Esophagus mucosa (tissue), 1 donor: ENCODE data around the gene FLT3. TPM values are rescaled to one million over a fixed set of nuclear protein-coding genes. Genes with fewer than 3 reads are reported as not detected.
"Not testable (repeated sequence)": the region's sequence is repeated elsewhere in the genome, so short reads cannot be mapped to it uniquely, and the experiment has no call there.

Experiments
- ATAC-seq: fragments of 200-7000 bp; cut with Tn5 transposase; one replicate; pipeline ENCODE4 v1.9.1; 2020
- total RNA-seq: library from RNA; stranded (reverse); gene quantifications from one replicate; pipeline ENCODE4 v1.2.4, GENCODE V29; 2023
- donor health status: DM: yes; HTN: yes; CAD: no.

Gene FLT3
- total RNA-seq, 1 donor from 2014 or later = 0.12 TPM

- ATAC-seq = no peak
Observed at GRCh38 chr13:27971236-27971645, 129.1 kb downstream of the FLT3 start.

- ATAC-seq = no peak
Observed at GRCh38 chr13:27970382-27971235, 129.8 kb downstream of the FLT3 start.

- no peak for ATAC-seq
Observed at GRCh38 chr13:27969866-27970229, 130.5 kb downstream of the FLT3 start.

GRCh38 chr13:27969082-27969865, 131.1 kb downstream of the FLT3 start, which contains the start of gene CDX2:
TSS of gene CDX2 (minus strand) at chr13:27969315. CDS start at chr13:27969006, 309 bp downstream.
- ATAC-seq = no peak

- ATAC-seq = no peak
Observed at GRCh38 chr13:27968316-27969081, 131.9 kb downstream of the FLT3 start.

GRCh38 chr13:27967736-27968315, 132.6 kb downstream of the FLT3 start:
- ATAC-seq = no peak

- ATAC-seq = no peak
Observed at GRCh38 chr13:27967203-27967735, 133.1 kb downstream of the FLT3 start.

GRCh38 chr13:27966641-27967202, 133.7 kb downstream of the FLT3 start:
- no peak for ATAC-seq

- no peak for ATAC-seq
Observed at GRCh38 chr13:27965740-27966640, 134.4 kb downstream of the FLT3 start.

- no peak for ATAC-seq
Observed at GRCh38 chr13:27965343-27965739, 135.0 kb downstream of the FLT3 start.

- no peak for ATAC-seq
Observed at GRCh38 chr13:27964741-27965323, 135.5 kb downstream of the FLT3 start.

GRCh38 chr13:27964206-27964605, 136.2 kb downstream of the FLT3 start:
- not testable (repeated sequence) for ATAC-seq

GRCh38 chr13:27963491-27963890, 136.9 kb downstream of the FLT3 start:
- ATAC-seq = no peak

GRCh38 chr13:27962982-27963381, 137.4 kb downstream of the FLT3 start:
- ATAC-seq = no peak

GRCh38 chr13:27962128-27962841, 138.1 kb downstream of the FLT3 start:
- no peak for ATAC-seq

GRCh38 chr13:27961227-27962085, 138.9 kb downstream of the FLT3 start:
- no peak for ATAC-seq

- ATAC-seq = peak; percentile 54
Observed at GRCh38 chr13:27960362-27961226, 139.8 kb downstream of the FLT3 start.

GRCh38 chr13:27959976-27960361, 140.4 kb downstream of the FLT3 start:
- ATAC-seq = no peak
